Measurements from ENCODE around the gene KCNMB1.

Gene KCNMB1

GRCh38 chr5:170372971-170373370, 16.2 kb downstream of the KCNMB1 start:
- DNase-seq (ENCODE audit: low read depth), result no peak
- TF ChIP-seq, protein P1, sequence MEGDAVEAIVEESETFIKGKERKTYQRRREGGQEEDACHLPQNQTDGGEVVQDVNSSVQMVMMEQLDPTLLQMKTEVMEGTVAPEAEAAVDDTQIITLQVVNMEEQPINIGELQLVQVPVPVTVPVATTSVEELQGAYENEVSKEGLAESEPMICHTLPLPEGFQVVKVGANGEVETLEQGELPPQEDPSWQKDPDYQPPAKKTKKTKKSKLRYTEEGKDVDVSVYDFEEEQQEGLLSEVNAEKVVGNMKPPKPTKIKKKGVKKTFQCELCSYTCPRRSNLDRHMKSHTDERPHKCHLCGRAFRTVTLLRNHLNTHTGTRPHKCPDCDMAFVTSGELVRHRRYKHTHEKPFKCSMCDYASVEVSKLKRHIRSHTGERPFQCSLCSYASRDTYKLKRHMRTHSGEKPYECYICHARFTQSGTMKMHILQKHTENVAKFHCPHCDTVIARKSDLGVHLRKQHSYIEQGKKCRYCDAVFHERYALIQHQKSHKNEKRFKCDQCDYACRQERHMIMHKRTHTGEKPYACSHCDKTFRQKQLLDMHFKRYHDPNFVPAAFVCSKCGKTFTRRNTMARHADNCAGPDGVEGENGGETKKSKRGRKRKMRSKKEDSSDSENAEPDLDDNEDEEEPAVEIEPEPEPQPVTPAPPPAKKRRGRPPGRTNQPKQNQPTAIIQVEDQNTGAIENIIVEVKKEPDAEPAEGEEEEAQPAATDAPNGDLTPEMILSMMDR (IDR thresholded peaks at IDR 0.05; ENCODE audit: low read length, missing control alignments), result no peak
- H3K4me3 ChIP-seq (replicated peaks; ENCODE audit: low read depth, low read length), result no peak overlapping the region

DNA sequence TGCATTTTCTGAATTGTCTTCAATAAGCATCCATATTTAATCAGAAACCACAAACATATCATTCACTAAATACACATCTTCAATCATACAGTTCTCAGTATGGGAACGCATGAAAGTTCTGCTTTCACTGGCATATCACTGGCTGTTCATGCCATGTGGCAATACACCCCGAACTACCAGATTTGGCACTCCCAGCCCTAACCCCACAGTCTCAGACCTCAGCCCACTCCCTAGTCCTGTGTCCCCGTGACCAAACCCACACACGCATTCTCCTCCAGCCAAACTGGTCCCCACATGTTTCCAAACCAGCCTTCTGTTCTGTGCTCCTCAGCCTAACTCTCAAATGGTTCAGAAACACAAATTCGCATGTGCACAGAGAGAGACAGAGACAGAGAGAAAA, 20.6 kb downstream of the KCNMB1 start:
- DNase-seq (ENCODE audit: low read depth), result no peak
- TF ChIP-seq, protein P1 (IDR thresholded peaks at IDR 0.05; ENCODE audit: low read length, missing control alignments), result no peak
- no peak overlapping the region for H3K4me3 ChIP-seq (replicated peaks; ENCODE audit: low read depth, low read length)

GRCh38 chr5:170366276-170366675, 22.9 kb downstream of the KCNMB1 start:
- no peak overlapping the region for H3K4me3 ChIP-seq (replicated peaks; ENCODE audit: low read depth, low read length)
- no peak for DNase-seq (ENCODE audit: low read depth)
- TF ChIP-seq, protein P1 (IDR thresholded peaks at IDR 0.05; ENCODE audit: low read length, missing control alignments), result no peak

DNA sequence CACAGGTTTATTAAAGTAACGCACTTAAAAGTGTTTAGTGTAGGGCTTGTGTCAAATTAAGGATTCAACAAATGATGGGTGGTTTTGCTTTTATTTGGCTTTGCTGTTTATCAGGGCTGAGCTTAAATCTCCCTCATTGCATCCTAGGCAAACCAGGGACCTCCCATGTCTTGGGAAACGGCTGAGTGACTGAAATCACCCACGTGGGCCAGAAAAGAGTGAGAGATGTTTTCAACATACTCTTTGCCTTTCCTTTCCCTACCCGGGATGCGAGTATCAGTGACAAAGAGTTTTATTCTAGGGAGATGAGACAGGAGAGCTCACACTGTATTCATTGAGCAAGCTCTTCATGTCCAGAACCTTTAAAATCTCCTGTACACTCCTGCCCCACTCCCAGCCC, 23.3 kb downstream of the KCNMB1 start:
- TF ChIP-seq, protein P1 (IDR thresholded peaks at IDR 0.05; ENCODE audit: low read length, missing control alignments), result no peak
- H3K4me3 ChIP-seq (replicated peaks; ENCODE audit: low read depth, low read length), result no peak overlapping the region
- DNase-seq (ENCODE audit: low read depth), result no peak

- TF ChIP-seq, protein P1 (IDR thresholded peaks at IDR 0.05; ENCODE audit: low read length, missing control alignments), result no peak
- DNase-seq (ENCODE audit: low read depth), result no peak
- H3K4me3 ChIP-seq (replicated peaks; ENCODE audit: low read depth, low read length), result no peak overlapping the region
These were observed 24.2 kb downstream of the KCNMB1 start for GRCh38 chr5:170365011-170365410.

DNA sequence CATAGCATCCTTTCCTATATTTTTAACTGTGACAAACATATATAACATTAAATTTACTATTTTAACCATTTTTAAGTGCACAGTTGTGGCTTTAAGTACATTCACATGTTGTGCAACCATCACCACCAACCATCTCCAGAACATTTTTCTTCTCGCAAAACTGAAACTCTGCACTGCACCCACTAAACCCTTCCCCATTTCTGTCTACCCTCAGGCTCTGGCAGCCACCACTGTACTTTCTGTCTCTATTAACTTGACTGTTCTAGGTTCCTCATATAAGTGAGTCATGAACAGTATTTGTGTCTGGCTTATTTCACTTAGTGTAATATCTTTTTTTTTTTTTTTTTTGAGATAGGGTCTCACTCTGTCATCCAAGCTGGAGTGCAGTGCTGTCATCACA, 25.5 kb downstream of the KCNMB1 start:
- H3K4me3 ChIP-seq (replicated peaks; ENCODE audit: low read depth, low read length), result no peak overlapping the region
- no peak for DNase-seq (ENCODE audit: low read depth)
- TF ChIP-seq, protein P1 (IDR thresholded peaks at IDR 0.05; ENCODE audit: low read length, missing control alignments), result no peak

- no peak overlapping the region for H3K4me3 ChIP-seq (replicated peaks; ENCODE audit: low read depth, low read length)
- DNase-seq (ENCODE audit: low read depth), result no peak
- TF ChIP-seq, protein P1 (IDR thresholded peaks at IDR 0.05; ENCODE audit: low read length, missing control alignments), result no peak
These were observed 26.5 kb downstream of the KCNMB1 start for GRCh38 chr5:170362656-170363055.

Measured in fibroblast of pulmonary artery (primary cell).